Epithelial cell of esophagus (primary cell): ENCODE results near the gene AKAP7.

Source experiments
- DNase-seq: peaks from one replicate; pipeline ENCODE4 v3.0.0; 2010; ENCODE audit warnings: low read depth
- H3K4me3 ChIP-seq: 2 replicates; pipeline ENCODE4 v1.5.1; 2011; ENCODE audit warnings: mild to moderate bottlenecking, low read length, control low read depth
- CTCF ChIP-seq: IDR thresholded peaks from 2 replicates; pipeline ENCODE4 v1.5.1; 2011; ENCODE audit warnings: low read depth, mild to moderate bottlenecking, low read length, control low read depth, inconsistent platforms; ENCODE audit not compliant: insufficient read depth; ENCODE audit errors: missing control alignments

AKAP7 gene

DNA sequence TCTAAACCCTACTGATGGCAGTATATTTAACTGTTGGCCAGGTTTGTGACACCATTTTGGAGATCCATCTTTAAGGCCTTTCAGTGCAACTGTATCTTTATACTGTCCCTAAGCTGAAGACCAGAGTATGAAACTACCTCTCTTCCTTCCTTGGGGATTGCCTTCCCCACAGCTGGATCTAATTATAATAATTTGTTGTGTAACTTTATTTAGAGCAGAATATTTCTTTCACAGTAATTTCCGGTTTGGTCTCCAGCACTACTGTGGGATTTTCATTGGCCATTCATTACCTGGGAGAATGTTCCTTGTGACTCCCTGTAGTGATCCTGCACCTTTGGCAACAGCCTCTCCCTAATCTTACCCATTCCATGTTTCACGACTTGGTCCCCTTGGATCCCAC, 75.2 kb downstream of the AKAP7 start:
- H3K4me3 ChIP-seq: no peak overlapping the region
- TF ChIP-seq CTCF: no peak
- no peak for DNase-seq

DNA sequence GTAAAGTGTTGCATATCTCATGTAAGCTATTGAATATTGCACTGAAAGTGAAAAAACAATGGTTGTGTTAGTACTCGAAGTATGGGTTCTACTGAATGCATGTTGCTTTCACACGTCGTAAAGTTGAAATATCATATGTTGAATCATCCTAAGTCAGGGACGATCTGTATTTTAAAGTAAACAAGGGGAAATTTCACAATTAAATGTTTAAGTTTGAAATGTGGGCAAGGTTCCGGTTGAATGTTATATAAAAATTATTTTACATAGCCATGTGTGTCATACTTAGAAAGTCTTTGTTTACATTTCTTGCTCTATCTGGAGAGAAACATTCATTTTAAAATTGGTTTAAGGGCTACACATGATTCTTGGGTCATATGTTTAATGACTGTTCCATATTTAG, 76.8 kb downstream of the AKAP7 start:
- TF ChIP-seq CTCF: no peak
- DNase-seq: no peak
- H3K4me3 ChIP-seq: no peak overlapping the region

GRCh38 chr6:131212913-131213312, 77.6 kb downstream of the AKAP7 start:
- no peak for DNase-seq
- no peak overlapping the region for H3K4me3 ChIP-seq
- TF ChIP-seq CTCF: no peak

- DNase-seq: no peak
- no peak overlapping the region for H3K4me3 ChIP-seq
- TF ChIP-seq CTCF: no peak
Observed at GRCh38 chr6:131213501-131213990, 78.3 kb downstream of the AKAP7 start.

GRCh38 chr6:131215219-131215618, 80.0 kb downstream of the AKAP7 start:
- DNase-seq: no peak
- H3K4me3 ChIP-seq: no peak overlapping the region
- TF ChIP-seq CTCF: no peak

- no peak for TF ChIP-seq CTCF
- no peak for DNase-seq
- no peak overlapping the region for H3K4me3 ChIP-seq
Observed at GRCh38 chr6:131216246-131216645, 81.0 kb downstream of the AKAP7 start.

GRCh38 chr6:131222773-131223172, 87.5 kb downstream of the AKAP7 start:
- no peak for DNase-seq
- H3K4me3 ChIP-seq: no peak overlapping the region
- no peak for TF ChIP-seq CTCF
